Duodenal mucosa (tissue), 2 donors: ENCODE data around the gene UHRF1.

Experiments
- H3K27ac ChIP-seq: one replicate; pipeline ENCODE4 v1.7.0; 2013; ENCODE audit warnings: low read depth, low read length
- H3K27me3 ChIP-seq, 2 donors: one replicate each; pipeline ENCODE4 v1.7.0; 2013; ENCODE audit warnings: low read length in 2 of 2, control low read depth in 1 of 2; ENCODE audit not compliant: insufficient read depth in 2 of 2, control insufficient read depth in 1 of 2
- H3K36me3 ChIP-seq, 2 donors: one replicate each; pipeline ENCODE4 v1.7.0; 2013; ENCODE audit warnings: low read length in 2 of 2, control low read depth in 1 of 2; ENCODE audit not compliant: insufficient read depth in 2 of 2, control insufficient read depth in 1 of 2
- H3K4me1 ChIP-seq, 2 donors: one replicate each; pipeline ENCODE4 v1.7.0; 2013; ENCODE audit warnings: low read length in 2 of 2, control low read depth in 1 of 2; ENCODE audit not compliant: insufficient read depth in 2 of 2, control insufficient read depth in 1 of 2
- H3K4me3 ChIP-seq, 2 donors: one replicate each; pipeline ENCODE4 v1.7.0; 2013; ENCODE audit warnings: low read length in 2 of 2, low read depth in 1 of 2
- H3K9ac ChIP-seq, 2 donors: one replicate each; pipeline ENCODE4 v1.7.0; 2013; ENCODE audit warnings: low read length in 2 of 2, low read depth in 1 of 2
- H3K9me3 ChIP-seq, 2 donors: one replicate each; pipeline ENCODE4 v1.7.0; 2013; ENCODE audit warnings: low read length in 2 of 2, control low read depth in 1 of 2; ENCODE audit not compliant: control insufficient read depth in 1 of 2

UHRF1 gene

GRCh38 chr19:4955274-4955673 is 46.0 kb downstream of the UHRF1 start:
- H3K4me3 ChIP-seq: no peak overlapping the region
- H3K4me1 ChIP-seq: no peaks in the 10 kb centered on the region
- no peaks in the 10 kb centered on the region for H3K9me3 ChIP-seq
- no peak overlapping the region for H3K27ac ChIP-seq
- no peak overlapping the region for H3K9ac ChIP-seq
- H3K36me3 ChIP-seq: peaks cover 0 to 9% of the 10 kb centered on the region in 2 donors
- no peaks in the 10 kb centered on the region for H3K27me3 ChIP-seq

GRCh38 chr19:4957981-4958380 is 48.7 kb downstream of the UHRF1 start:
- H3K27ac ChIP-seq: no peak overlapping the region
- H3K9me3 ChIP-seq: no peaks in the 10 kb centered on the region
- no peaks in the 10 kb centered on the region for H3K4me1 ChIP-seq
- no peak overlapping the region for H3K4me3 ChIP-seq
- peaks cover 0 to 15% of the 10 kb centered on the region in 2 donors for H3K36me3 ChIP-seq
- no peaks in the 10 kb centered on the region for H3K27me3 ChIP-seq
- H3K9ac ChIP-seq: no peak overlapping the region

GRCh38 chr19:4962085-4962619 is 52.9 kb downstream of the UHRF1 start:
- Histone ChIP-seq H3K9ac (no peak overlapping the region), H3K27ac (no peak overlapping the region), H3K9me3 (no peaks in the 10 kb centered on the region), H3K4me1 (no peaks in the 10 kb centered on the region), H3K4me3 (no peak overlapping the region), H3K36me3 (peaks cover 0 to 11% of the 10 kb centered on the region in 2 donors), H3K27me3 (no peaks in the 10 kb centered on the region)

- Histone ChIP-seq H3K4me1 (peaks cover 8 to 9% of the 10 kb centered on the region in 2 donors), H3K27me3 (no peaks in the 10 kb centered on the region), H3K9ac (no peak overlapping the region), H3K36me3 (peaks cover 0 to 5% of the 10 kb centered on the region in 2 donors), H3K4me3 (no peak overlapping the region), H3K27ac (no peak overlapping the region), H3K9me3 (no peaks in the 10 kb centered on the region)
Measured at GRCh38 chr19:4965061-4965460, 55.8 kb downstream of the UHRF1 start.

- H3K9ac ChIP-seq: no peak overlapping the region
- no peak overlapping the region for H3K27ac ChIP-seq
- peaks cover 0 to 5% of the 10 kb centered on the region in 2 donors for H3K36me3 ChIP-seq
- no peak overlapping the region for H3K4me3 ChIP-seq
- H3K27me3 ChIP-seq: no peaks in the 10 kb centered on the region
- H3K4me1 ChIP-seq: peaks cover 23 to 25% of the 10 kb centered on the region in 2 donors
- H3K9me3 ChIP-seq: no peaks in the 10 kb centered on the region
Measured at GRCh38 chr19:4966591-4966990, 57.3 kb downstream of the UHRF1 start.

GRCh38 chr19:4967738-4968461 is 58.6 kb downstream of the UHRF1 start:
- no peaks in the 10 kb centered on the region for H3K36me3 ChIP-seq
- no peak overlapping the region for H3K27ac ChIP-seq
- H3K9ac ChIP-seq: peak overlapping the region; percentile 22 to 63
- H3K9me3 ChIP-seq: no peaks in the 10 kb centered on the region
- peak overlapping the region; percentile 68 to 69 for H3K4me3 ChIP-seq
- H3K27me3 ChIP-seq: no peaks in the 10 kb centered on the region
- H3K4me1 ChIP-seq: peaks cover 36 to 37% of the 10 kb centered on the region in 2 donors

GRCh38 chr19:4968462-4969291 is 59.4 kb downstream of the UHRF1 start, which contains the start of gene KDM4B:
TSS of gene KDM4B (plus strand) at chr19:4969113. CDS start at chr19:5032891, 63,778 bp downstream.
- Histone ChIP-seq H3K9ac (peak within 1 kb of the TSS; percentile 58 to 66), H3K9me3 (no peaks in the 10 kb centered on the region), H3K4me3 (peak within 1 kb of the TSS; percentile 70 to 75), H3K36me3 (no peaks in the 10 kb centered on the region), H3K27ac (peak within 1 kb of the TSS; percentile 8), H3K27me3 (no peaks in the 10 kb centered on the region), H3K4me1 (peaks cover 37 to 38% of the 10 kb centered on the region in 2 donors)

- peak overlapping the region; percentile 70 to 75 for H3K4me3 ChIP-seq
- no peaks in the 10 kb centered on the region for H3K27me3 ChIP-seq
- no peaks in the 10 kb centered on the region for H3K9me3 ChIP-seq
- no peaks in the 10 kb centered on the region for H3K36me3 ChIP-seq
- H3K27ac ChIP-seq: no peak overlapping the region
- peak overlapping the region; percentile 58 to 66 for H3K9ac ChIP-seq
- peaks cover 37 to 38% of the 10 kb centered on the region in 2 donors for H3K4me1 ChIP-seq
Measured at GRCh38 chr19:4969292-4969771, 60.0 kb downstream of the UHRF1 start.

GRCh38 chr19:4969772-4970531 is 60.7 kb downstream of the UHRF1 start:
- Histone ChIP-seq H3K9me3 (no peaks in the 10 kb centered on the region), H3K36me3 (no peaks in the 10 kb centered on the region), H3K9ac (peak overlapping the region; percentile 58 to 66), H3K27ac (no peak overlapping the region), H3K27me3 (no peaks in the 10 kb centered on the region), H3K4me1 (peaks cover 37 to 38% of the 10 kb centered on the region in 2 donors), H3K4me3 (peak overlapping the region; percentile 70 to 75)
